NT2/D1 (cell line): ENCODE results near the gene ZNF484.

Experiments used
- SUZ12 ChIP-seq: IDR thresholded peaks from 2 replicates; pipeline ENCODE4 v1.6.1; 2011; ENCODE audit not compliant: insufficient read length, insufficient read depth; ENCODE audit errors: extremely low read depth
- ZNF274 ChIP-seq: IDR thresholded peaks from 2 replicates; pipeline ENCODE4 v1.6.1; 2011; ENCODE audit warnings: mild to moderate bottlenecking, low read depth, low read length

DNA sequence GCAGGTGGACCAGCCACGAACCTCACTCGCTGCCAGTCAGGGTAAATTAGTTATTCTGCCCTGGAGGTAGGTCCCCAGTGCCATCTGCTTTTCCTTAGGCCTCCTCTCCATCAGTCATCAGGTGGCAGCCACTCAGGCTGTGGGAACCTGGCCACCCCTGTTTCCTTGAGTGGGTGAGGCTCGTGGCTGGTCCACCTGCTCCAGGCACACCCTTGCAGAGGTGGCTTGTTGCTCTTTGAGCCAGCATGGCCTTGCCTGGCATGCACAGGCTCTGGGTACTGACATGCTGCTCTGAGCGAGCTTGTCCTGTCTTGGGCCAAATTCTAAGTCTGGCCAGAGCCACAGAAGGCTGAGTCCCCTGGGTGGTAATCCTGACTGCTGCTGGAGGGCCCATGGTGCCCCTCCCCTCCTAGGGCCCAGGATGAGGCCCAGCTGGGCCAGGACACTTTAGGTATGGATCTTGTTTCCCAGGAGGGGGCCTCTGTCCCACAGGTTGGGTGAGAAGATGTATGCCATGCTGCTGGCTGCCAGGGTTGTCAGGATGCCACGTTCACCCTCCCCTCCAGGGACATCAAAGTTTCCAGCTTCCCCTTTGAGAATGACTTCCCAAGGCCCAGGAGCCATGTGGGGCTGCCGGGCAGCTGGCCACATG is 17.0 kb upstream of the ZNF484 start:
- no peak for TF ChIP-seq SUZ12
- TF ChIP-seq ZNF274 = no peak
